RWPE2 (cell line): ENCODE data around the gene SERAC1.
"Not testable (repeated sequence)": the region's sequence is repeated elsewhere in the genome, so short reads cannot be mapped to it uniquely, and the experiment has no call there.

ENCODE experiments used
- ATAC-seq: fragments of 200-7000 bp; cut with Tn5 transposase; 3 replicates; pipeline ENCODE4 v1.9.1; 2021; ENCODE audit warnings: low read depth
- DNase-seq: peaks from one replicate; pipeline ENCODE4 v3.0.0-alpha.2; 2020; ENCODE audit warnings: low spot score
- H3K27ac ChIP-seq: fragments of 450-650 bp; 2 replicates; pipeline ENCODE4 v1.5.1; 2017; ENCODE audit warnings: mild to moderate bottlenecking; ENCODE audit not compliant: poor library complexity, severe bottlenecking
- H3K27me3 ChIP-seq: fragments of 250-450 bp; sonication (Bioruptor Pico); 2 replicates; pipeline ENCODE4 v1.5.1; 2021; ENCODE audit warnings: mild to moderate bottlenecking, moderate library complexity; ENCODE audit not compliant: insufficient read depth, poor library complexity, severe bottlenecking
- H3K36me3 ChIP-seq: fragments of 250-450 bp; sonication (Bioruptor Pico); 2 replicates; pipeline ENCODE4 v1.5.1; 2020; ENCODE audit warnings: low read depth, mild to moderate bottlenecking, moderate library complexity
- H3K4me1 ChIP-seq: fragments of 250-450 bp; sonication (Bioruptor Pico); 2 replicates; pipeline ENCODE4 v1.5.1; 2021; ENCODE audit warnings: mild to moderate bottlenecking, moderate library complexity; ENCODE audit not compliant: insufficient read depth, poor library complexity, severe bottlenecking
- H3K4me3 ChIP-seq: fragments of 250-450 bp; sonication (Bioruptor Pico); 2 replicates; pipeline ENCODE4 v1.5.1; 2021; ENCODE audit warnings: mild to moderate bottlenecking, moderate library complexity; ENCODE audit not compliant: severe bottlenecking
- H3K9me3 ChIP-seq: fragments of 250-450 bp; sonication (Bioruptor Pico); 2 replicates; pipeline ENCODE4 v1.5.1; 2021; ENCODE audit warnings: mild to moderate bottlenecking, moderate library complexity; ENCODE audit not compliant: severe bottlenecking
- TF ChIP-seq, protein P1 (sequence below): fragments of 450-650 bp; IDR thresholded peaks from one replicate; pipeline ENCODE4 v1.5.1; 2017; ENCODE audit warnings: mild to moderate bottlenecking, moderate library complexity; ENCODE audit not compliant: poor library complexity, severe bottlenecking

Gene SERAC1

GRCh38 chr6:158152659-158153058 is 15.4 kb downstream of the SERAC1 start:
- Histone ChIP-seq H3K4me1 (peaks cover 21% of the 10 kb centered on the region), H3K4me3 (no peak overlapping the region), H3K9me3 (peaks cover 3% of the 10 kb centered on the region), H3K27ac (no peak overlapping the region), H3K27me3 (no peaks in the 10 kb centered on the region), H3K36me3 (peaks cover 9% of the 10 kb centered on the region)
- TF ChIP-seq, protein P1, sequence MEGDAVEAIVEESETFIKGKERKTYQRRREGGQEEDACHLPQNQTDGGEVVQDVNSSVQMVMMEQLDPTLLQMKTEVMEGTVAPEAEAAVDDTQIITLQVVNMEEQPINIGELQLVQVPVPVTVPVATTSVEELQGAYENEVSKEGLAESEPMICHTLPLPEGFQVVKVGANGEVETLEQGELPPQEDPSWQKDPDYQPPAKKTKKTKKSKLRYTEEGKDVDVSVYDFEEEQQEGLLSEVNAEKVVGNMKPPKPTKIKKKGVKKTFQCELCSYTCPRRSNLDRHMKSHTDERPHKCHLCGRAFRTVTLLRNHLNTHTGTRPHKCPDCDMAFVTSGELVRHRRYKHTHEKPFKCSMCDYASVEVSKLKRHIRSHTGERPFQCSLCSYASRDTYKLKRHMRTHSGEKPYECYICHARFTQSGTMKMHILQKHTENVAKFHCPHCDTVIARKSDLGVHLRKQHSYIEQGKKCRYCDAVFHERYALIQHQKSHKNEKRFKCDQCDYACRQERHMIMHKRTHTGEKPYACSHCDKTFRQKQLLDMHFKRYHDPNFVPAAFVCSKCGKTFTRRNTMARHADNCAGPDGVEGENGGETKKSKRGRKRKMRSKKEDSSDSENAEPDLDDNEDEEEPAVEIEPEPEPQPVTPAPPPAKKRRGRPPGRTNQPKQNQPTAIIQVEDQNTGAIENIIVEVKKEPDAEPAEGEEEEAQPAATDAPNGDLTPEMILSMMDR, result no peak
- ATAC-seq (peak; percentile 74), DNase-seq (no peak)

GRCh38 chr6:158152025-158152424 is 16.0 kb downstream of the SERAC1 start:
- not testable (repeated sequence) for H3K36me3 ChIP-seq, DNase-seq, H3K9me3 ChIP-seq, H3K27ac ChIP-seq, H3K27me3 ChIP-seq, ATAC-seq, H3K4me3 ChIP-seq
- H3K4me1 ChIP-seq, result peaks cover 21% of the 10 kb centered on the region

DNA sequence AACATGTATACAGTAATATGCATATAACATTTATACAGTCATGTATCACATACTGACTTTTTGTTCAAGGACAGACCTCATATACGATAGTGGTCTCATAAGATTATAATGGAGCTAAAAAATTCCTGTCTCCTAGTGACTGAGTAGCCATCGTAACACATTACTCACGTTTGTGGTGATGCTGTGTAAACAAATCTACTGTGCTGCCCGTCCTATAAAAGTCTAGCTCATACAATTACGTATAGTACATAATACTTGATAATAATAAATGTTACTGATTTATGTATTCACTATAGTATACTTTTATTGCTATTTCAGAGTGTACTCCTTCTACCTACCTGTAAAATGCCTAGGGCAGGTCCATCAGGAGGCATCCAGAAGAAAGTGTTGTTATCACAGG is 17.4 kb downstream of the SERAC1 start:
- peaks cover 21% of the 10 kb centered on the region for H3K4me1 ChIP-seq

DNA sequence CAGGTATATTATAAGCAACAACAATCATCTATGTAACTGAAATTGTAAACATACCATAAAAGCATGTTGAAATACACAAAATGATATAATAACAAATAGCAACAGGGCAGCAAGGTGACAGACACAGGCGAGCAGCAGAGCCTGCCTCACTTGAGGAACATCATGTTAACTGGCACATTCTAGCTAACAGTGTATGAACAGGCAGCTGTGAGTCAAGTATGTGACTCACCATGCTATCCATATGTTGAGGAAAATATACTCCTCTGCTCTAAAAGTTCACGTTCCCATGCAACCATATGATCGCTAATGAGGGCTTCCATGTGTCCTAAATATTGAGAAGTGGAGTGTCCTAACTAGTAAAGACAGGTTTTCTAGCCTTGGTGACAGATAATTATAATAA is 18.4 kb downstream of the SERAC1 start:
- no peak for DNase-seq

More for the DNA sequence above, 17.4 kb downstream of the SERAC1 start:
- TF ChIP-seq, protein P1, result no peak
- Histone ChIP-seq H3K9me3 (no peaks in the 10 kb centered on the region), H3K4me3 (no peak overlapping the region), H3K27ac (no peak overlapping the region), H3K36me3 (0 out of 2 replicates have a peak, but pooled peaks cover 4% of the 10 kb centered on the region), H3K27me3 (no peaks in the 10 kb centered on the region)
- no peak for DNase-seq
- ATAC-seq, result peak; percentile 86

DNA sequence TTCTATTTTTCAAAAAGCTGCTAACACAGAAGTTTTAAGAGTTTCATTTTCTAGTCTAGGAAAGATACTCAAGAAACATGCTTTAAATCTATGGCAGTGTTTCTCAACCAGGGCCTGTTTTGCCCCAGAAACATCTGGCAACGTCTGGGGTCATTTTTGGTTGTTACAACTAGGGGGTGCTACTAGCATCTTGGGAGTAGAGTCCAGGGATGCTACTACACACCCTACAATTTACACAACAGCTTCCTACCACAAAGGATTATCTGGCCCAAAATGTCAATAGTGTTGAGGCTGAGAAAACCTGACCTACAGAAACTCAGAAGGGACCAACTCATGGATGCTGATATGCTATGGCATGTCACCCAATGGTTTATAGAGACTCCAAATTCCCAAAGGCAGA is 24.4 kb downstream of the SERAC1 start:
- H3K4me3 ChIP-seq, result no peak overlapping the region
- H3K36me3 ChIP-seq, result 0 out of 2 replicates have a peak, but pooled peaks cover 4% of the 10 kb centered on the region
- no peak for DNase-seq
- H3K27ac ChIP-seq, result no peak overlapping the region
- H3K27me3 ChIP-seq, result no peaks in the 10 kb centered on the region
- no peak for ATAC-seq
- H3K9me3 ChIP-seq, result no peaks in the 10 kb centered on the region
- no peaks in the 10 kb centered on the region for H3K4me1 ChIP-seq
- TF ChIP-seq, protein P1, result no peak

More for the DNA sequence above, 18.4 kb downstream of the SERAC1 start:
- ATAC-seq, result peak; percentile 90
- peaks cover 21% of the 10 kb centered on the region for H3K4me1 ChIP-seq
- no peak overlapping the region for H3K27ac ChIP-seq
- H3K4me3 ChIP-seq, result no peak overlapping the region
- H3K36me3 ChIP-seq, result 0 out of 2 replicates have a peak, but pooled peaks cover 4% of the 10 kb centered on the region
- no peaks in the 10 kb centered on the region for H3K27me3 ChIP-seq
- no peaks in the 10 kb centered on the region for H3K9me3 ChIP-seq
- TF ChIP-seq, protein P1, result no peak
